HG03103 (cell line): ENCODE measurements around the gene MTMR4.
"Not testable (repeated sequence)": the region's sequence is repeated elsewhere in the genome, so short reads cannot be mapped to it uniquely, and the experiment has no call there.

ENCODE experiments used
- ATAC-seq: cut with Tn5 transposase; IDR thresholded peaks from one replicate; pipeline ENCODE4 v1.9.1; 2021; ENCODE audit warnings: low read depth; ENCODE audit not compliant: unreplicated experiment

Gene MTMR4

GRCh38 chr17:58493506-58493905 is 20.9 kb downstream of the MTMR4 start:
- ATAC-seq: no peak

GRCh38 chr17:58492238-58493121 is 22.0 kb downstream of the MTMR4 start:
- no peak for ATAC-seq

GRCh38 chr17:58491510-58492045 is 22.9 kb downstream of the MTMR4 start:
- no peak for ATAC-seq

GRCh38 chr17:58488428-58488890 is 26.0 kb downstream of the MTMR4 start:
- ATAC-seq: no peak

- no peak for ATAC-seq
These were observed 26.6 kb downstream of the MTMR4 start, which contains the start of gene HSF5 for GRCh38 chr17:58487589-58488427. TSS of gene HSF5 (minus strand) at chr17:58488408. CDS start at chr17:58488274, 134 bp downstream.

- ATAC-seq: no peak
These were observed 29.8 kb downstream of the MTMR4 start for GRCh38 chr17:58484600-58484999.

GRCh38 chr17:58481798-58482197 is 32.6 kb downstream of the MTMR4 start:
- not testable (repeated sequence) for ATAC-seq

- ATAC-seq: no peak
These were observed 34.3 kb downstream of the MTMR4 start for GRCh38 chr17:58480090-58480489.

GRCh38 chr17:58476812-58477211 is 37.6 kb downstream of the MTMR4 start:
- ATAC-seq: no peak

GRCh38 chr17:58475985-58476384 is 38.5 kb downstream of the MTMR4 start:
- no peak for ATAC-seq

- ATAC-seq: no peak
These were observed 44.1 kb downstream of the MTMR4 start for GRCh38 chr17:58470356-58470755.

GRCh38 chr17:58468944-58469343 is 45.5 kb downstream of the MTMR4 start:
- ATAC-seq: no peak

GRCh38 chr17:58455491-58455890 is 58.9 kb downstream of the MTMR4 start:
- no peak for ATAC-seq

- no peak for ATAC-seq
These were observed 61.7 kb downstream of the MTMR4 start for GRCh38 chr17:58452738-58453137.

GRCh38 chr17:58447039-58447975 is 67.1 kb downstream of the MTMR4 start:
- no peak for ATAC-seq

- ATAC-seq: no peak
These were observed 68.4 kb downstream of the MTMR4 start for GRCh38 chr17:58446086-58446485.
